HG03469 (cell line): ENCODE measurements around the gene LIPH.
"Not testable (repeated sequence)": the region's sequence is repeated elsewhere in the genome, so short reads cannot be mapped to it uniquely, and the experiment has no call there.

Experiments used
- ATAC-seq: cut with Tn5 transposase; IDR thresholded peaks from one replicate; pipeline ENCODE4 v1.9.1; 2021; ENCODE audit warnings: mild to moderate bottlenecking, moderate library complexity, moderate number of reproducible peaks; ENCODE audit not compliant: unreplicated experiment

The LIPH gene

GRCh38 chr3:185489462-185489861 is 62.9 kb downstream of the LIPH start:
- ATAC-seq = no peak

- no peak for ATAC-seq
Measured at GRCh38 chr3:185488465-185488864, 63.9 kb downstream of the LIPH start.

GRCh38 chr3:185486394-185486793 is 66.0 kb downstream of the LIPH start:
- no peak for ATAC-seq

GRCh38 chr3:185484296-185484695 is 68.1 kb downstream of the LIPH start:
- no peak for ATAC-seq

- no peak for ATAC-seq
Measured at GRCh38 chr3:185479373-185479945, 72.9 kb downstream of the LIPH start.

- no peak for ATAC-seq
Measured at GRCh38 chr3:185477316-185477715, 75.1 kb downstream of the LIPH start.

GRCh38 chr3:185474922-185475321 is 77.5 kb downstream of the LIPH start:
- not testable (repeated sequence) for ATAC-seq

- no peak for ATAC-seq
Measured at GRCh38 chr3:185473290-185473815, 79.0 kb downstream of the LIPH start.

GRCh38 chr3:185470323-185470722 is 82.1 kb downstream of the LIPH start:
- ATAC-seq = no peak

GRCh38 chr3:185469542-185469941 is 82.8 kb downstream of the LIPH start:
- no peak for ATAC-seq

GRCh38 chr3:185466123-185466522 is 86.3 kb downstream of the LIPH start:
- ATAC-seq = not testable (repeated sequence)

GRCh38 chr3:185465471-185465870 is 86.9 kb downstream of the LIPH start:
- ATAC-seq = no peak

GRCh38 chr3:185460719-185461350 is 91.6 kb downstream of the LIPH start:
- ATAC-seq = no peak

GRCh38 chr3:185460309-185460708 is 92.1 kb downstream of the LIPH start:
- ATAC-seq = no peak

- no peak for ATAC-seq
Measured at GRCh38 chr3:185457376-185457775, 95.0 kb downstream of the LIPH start.
